GM21825 (cell line): ENCODE measurements around the gene SLC27A2.
"Not testable (repeated sequence)": the region's sequence is repeated elsewhere in the genome, so short reads cannot be mapped to it uniquely, and the experiment has no call there.

ENCODE experiments used
- ATAC-seq: cut with Tn5 transposase; IDR thresholded peaks from one replicate; pipeline ENCODE4 v1.9.1; 2021; ENCODE audit warnings: mild to moderate bottlenecking, moderate library complexity; ENCODE audit not compliant: unreplicated experiment

The SLC27A2 gene

GRCh38 chr15:50181969-50182218 lies at the start of gene SLC27A2:
Gene SLC27A2, plus strand, starts transcription at chr15:50182196. Its CDS starts 232 bp downstream, at chr15:50182428.
- ATAC-seq = peak; percentile 64

- ATAC-seq = not testable (repeated sequence)
Observed at GRCh38 chr15:50132251-50132984, 49.6 kb upstream of the SLC27A2 start.

- peak; percentile 73 for ATAC-seq
Observed at GRCh38 chr15:50134524-50135024, 47.4 kb upstream of the SLC27A2 start.

GRCh38 chr15:50135031-50135551 lies 46.9 kb upstream of the SLC27A2 start:
- ATAC-seq = peak; percentile 70

GRCh38 chr15:50137330-50137761 lies 44.6 kb upstream of the SLC27A2 start:
- ATAC-seq = no peak

GRCh38 chr15:50137893-50138292 lies 44.1 kb upstream of the SLC27A2 start:
- ATAC-seq = no peak

- no peak for ATAC-seq
Observed at GRCh38 chr15:50138391-50138790, 43.6 kb upstream of the SLC27A2 start.

GRCh38 chr15:50140098-50140497 lies 41.9 kb upstream of the SLC27A2 start:
- no peak for ATAC-seq

- no peak for ATAC-seq
Observed at GRCh38 chr15:50140983-50141382, 41.0 kb upstream of the SLC27A2 start.

- no peak for ATAC-seq
Observed at GRCh38 chr15:50141856-50142255, 40.1 kb upstream of the SLC27A2 start.

GRCh38 chr15:50143255-50143860 lies 38.6 kb upstream of the SLC27A2 start:
- no peak for ATAC-seq

- no peak for ATAC-seq
Observed at GRCh38 chr15:50144341-50145120, 37.5 kb upstream of the SLC27A2 start.

GRCh38 chr15:50145451-50145872 lies 36.5 kb upstream of the SLC27A2 start:
- ATAC-seq = no peak

- ATAC-seq = no peak
Observed at GRCh38 chr15:50146632-50147031, 35.4 kb upstream of the SLC27A2 start.

- no peak for ATAC-seq
Observed at GRCh38 chr15:50148362-50148963, 33.5 kb upstream of the SLC27A2 start.

GRCh38 chr15:50149090-50149489 lies 32.9 kb upstream of the SLC27A2 start:
- ATAC-seq = no peak

- ATAC-seq = no peak
Observed at GRCh38 chr15:50150349-50150748, 31.6 kb upstream of the SLC27A2 start.

GRCh38 chr15:50150851-50151250 lies 31.1 kb upstream of the SLC27A2 start:
- ATAC-seq = no peak

GRCh38 chr15:50151476-50151875 lies 30.5 kb upstream of the SLC27A2 start:
- ATAC-seq = no peak

- not testable (repeated sequence) for ATAC-seq
Observed at GRCh38 chr15:50158236-50158635, 23.8 kb upstream of the SLC27A2 start.
